Activated CD4-positive, alpha-beta T cell treated with anti-CD3 and anti-CD28 coated beads, Interleukin-2, Interleukin-4, amounts not matched to agents 100 ng/mL and 50 ng/mL, durations not matched to agents 16 hours and 8 hours (primary cell): ENCODE measurements around the gene SPRTN.
A peak's percentile ranks its signal among the peaks of the same experiment; 100 is the strongest.

Experiments
- DNase-seq: peaks from one replicate; pipeline ENCODE4 v3.0.0-alpha.2; 2020; ENCODE audit warnings: low spot score

Gene SPRTN, protein sequence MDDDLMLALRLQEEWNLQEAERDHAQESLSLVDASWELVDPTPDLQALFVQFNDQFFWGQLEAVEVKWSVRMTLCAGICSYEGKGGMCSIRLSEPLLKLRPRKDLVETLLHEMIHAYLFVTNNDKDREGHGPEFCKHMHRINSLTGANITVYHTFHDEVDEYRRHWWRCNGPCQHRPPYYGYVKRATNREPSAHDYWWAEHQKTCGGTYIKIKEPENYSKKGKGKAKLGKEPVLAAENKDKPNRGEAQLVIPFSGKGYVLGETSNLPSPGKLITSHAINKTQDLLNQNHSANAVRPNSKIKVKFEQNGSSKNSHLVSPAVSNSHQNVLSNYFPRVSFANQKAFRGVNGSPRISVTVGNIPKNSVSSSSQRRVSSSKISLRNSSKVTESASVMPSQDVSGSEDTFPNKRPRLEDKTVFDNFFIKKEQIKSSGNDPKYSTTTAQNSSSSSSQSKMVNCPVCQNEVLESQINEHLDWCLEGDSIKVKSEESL

DNA sequence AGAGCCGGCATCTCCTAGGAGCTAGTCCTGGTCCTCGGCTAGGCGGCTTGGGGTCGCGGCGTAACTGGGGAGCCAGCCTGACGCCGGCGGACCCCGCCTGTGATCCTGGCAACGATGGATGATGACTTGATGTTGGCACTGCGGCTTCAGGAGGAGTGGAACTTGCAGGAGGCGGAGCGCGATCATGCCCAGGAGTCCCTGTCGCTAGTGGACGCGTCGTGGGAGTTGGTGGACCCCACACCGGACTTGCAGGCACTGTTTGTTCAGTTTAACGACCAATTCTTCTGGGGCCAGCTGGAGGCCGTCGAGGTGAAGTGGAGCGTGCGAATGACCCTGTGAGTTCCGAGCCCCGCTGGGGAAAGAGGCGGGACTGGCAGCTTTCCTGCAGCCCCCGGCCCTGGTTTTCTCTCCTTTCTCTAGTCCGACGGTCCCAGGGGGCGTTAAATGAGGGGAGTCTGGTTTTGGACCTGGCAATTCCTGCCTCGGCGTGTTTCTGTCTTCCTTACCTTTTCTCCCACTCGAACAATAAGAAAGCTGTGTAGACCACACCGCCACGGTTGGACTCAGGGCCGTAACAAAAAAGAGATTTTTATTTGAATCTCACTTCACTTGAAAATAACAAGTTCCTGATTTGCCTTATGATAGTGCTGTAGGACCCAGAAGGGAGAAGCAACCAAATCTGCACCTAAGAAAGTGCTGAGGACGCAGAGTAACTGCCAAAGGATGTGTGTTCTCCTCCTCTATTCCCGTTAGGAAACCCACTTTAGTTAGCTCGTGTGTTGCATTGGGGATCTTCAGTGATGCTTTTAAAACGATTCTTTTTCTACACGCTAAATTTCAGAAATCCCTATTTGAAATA is at the start of gene SPRTN:
SPRTN (plus strand) TSS at position 24 of the 859 bp plus-strand sequence; CDS start at position 115, 91 bp downstream.
- DNase-seq: no peak

DNA sequence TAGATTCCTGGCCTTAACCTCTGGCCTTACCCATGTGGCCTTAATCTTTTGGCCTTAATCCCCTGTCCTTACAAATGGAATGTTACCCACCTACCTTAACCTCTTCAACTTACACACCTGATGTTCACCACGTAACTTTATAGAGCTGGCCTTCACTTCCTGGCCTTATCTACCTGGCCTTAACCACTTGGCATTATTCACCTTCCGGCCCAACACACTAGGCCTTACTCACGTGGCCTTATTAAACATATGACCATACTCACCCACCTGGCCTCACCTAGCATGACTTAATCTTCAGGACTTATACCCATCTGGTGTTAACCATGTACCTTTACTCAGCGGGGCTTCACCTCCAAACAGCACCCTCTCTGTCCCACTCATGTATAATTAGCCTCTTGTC is 42.2 kb upstream of the SPRTN start:
- no peak for DNase-seq

- no peak for DNase-seq
Measured at GRCh38 chr1:231301990-231302389, 36.1 kb upstream of the SPRTN start.

- no peak for DNase-seq
Measured at GRCh38 chr1:231310391-231310934, 27.6 kb upstream of the SPRTN start.

GRCh38 chr1:231311720-231312431 is 26.2 kb upstream of the SPRTN start:
- no peak for DNase-seq

DNA sequence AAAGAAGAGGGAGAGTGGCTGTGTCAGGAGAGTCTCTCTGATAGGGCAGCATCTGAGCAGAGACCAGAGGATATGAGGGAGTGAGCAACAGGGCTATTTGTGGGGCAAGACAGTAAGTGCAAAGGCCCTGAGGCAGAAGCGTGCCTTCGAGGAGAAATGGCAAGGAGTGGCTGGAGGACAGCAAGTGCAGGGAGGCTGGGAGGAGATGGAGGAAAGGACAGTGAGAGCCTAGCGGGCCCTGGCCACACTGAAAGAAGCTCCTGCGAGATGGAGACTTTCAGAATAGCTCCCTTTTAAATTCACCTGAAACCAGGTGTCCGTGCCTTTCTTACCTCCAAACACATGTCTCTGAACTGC is 25.7 kb upstream of the SPRTN start:
- no peak for DNase-seq

- no peak for DNase-seq
Measured at GRCh38 chr1:231313661-231314060, 24.4 kb upstream of the SPRTN start.

DNA sequence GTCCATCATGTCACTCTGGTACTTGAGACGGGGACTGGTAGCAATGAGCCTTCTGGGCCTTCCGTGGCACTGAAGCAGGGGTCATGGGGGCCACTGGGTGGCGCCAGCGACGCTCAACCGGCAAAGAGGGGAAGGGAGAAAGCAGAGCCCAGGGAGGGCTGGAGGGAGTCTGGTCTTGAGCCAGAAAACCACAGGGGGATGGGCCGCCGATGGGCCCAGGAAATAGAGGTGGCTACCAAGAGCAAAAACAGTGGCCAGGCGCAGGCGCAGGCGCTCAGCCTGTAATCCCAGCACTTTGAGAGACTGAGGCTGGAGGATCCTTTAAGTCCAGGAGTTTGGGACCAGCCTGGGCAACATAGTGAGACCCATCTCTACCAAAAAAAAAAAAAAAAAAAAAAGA is 22.2 kb upstream of the SPRTN start:
- peak; percentile 35 for DNase-seq

DNA sequence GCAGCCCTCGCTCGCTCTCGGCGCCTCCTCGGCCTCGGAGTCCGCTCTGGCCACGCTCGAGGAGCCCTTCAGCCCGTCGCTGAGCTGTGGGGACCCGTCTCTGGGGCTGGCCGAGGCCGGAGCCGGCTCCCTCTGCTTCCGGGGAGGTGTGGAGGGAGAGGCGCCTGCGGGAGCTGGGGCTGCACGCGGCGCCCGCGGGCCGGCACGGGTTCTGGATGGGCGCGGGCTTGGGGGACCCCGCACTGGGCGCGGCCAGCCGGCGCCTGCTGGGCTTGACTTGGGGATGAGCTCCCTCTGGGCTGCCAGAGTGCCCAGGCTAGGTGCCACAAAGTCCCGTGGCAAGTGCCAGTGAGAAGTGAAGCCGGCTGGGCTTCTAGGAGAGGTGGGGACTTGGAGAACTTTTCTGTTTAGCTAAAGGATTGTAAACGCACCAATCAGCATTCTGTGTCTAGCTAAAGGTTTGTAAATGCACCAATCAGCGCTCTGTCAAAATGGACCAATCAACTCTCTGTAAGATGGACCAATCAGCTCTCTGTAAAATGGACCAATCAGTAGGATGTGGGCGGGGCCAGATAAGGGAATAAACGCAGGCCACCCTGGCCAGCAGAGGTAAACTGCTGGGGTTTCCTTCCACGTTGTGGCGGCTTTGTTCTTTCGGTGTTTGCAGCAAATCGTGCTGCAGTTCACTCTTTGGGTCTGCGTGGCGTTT is 20.6 kb upstream of the SPRTN start:
- no peak for DNase-seq

GRCh38 chr1:231318015-231318355 is 20.1 kb upstream of the SPRTN start:
- no peak for DNase-seq

DNA sequence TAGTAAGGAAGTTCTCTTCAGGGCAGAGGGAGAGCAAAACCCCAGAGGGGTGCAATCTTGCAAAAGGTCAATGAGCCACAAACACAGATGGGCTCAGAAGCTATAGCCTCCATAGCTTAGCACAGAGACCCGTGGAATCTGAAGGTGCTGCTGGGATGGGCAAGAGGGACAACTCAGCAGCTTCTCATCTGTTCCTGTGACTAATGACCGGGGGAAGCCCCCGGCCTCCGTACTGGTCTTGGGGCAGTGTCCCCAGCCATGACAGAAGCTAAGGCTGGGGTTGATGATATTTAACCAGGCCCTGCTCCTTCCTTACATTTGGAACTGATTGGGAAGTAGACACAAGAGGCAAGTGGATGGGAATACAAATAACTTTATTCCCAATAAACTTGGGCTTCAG is 19.5 kb upstream of the SPRTN start:
- DNase-seq: no peak

DNA sequence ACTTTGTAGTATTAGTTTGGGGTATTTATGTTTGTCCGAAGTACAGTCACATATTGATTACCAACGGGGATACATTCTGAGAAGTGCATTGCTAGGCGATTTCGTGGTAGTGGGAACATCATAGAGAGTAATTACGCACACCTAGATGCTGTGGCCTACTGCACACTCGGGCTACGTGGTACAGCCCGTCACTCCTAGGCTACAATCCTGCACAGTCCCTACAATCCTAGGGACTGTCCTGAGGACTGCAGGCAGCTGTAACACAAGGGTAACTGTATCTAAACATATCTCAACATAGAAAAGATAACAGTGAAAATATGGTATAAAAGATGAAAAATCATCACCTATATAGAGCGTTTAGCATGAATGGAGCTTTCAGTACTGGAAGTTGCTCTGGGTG is 19.0 kb upstream of the SPRTN start:
- DNase-seq: no peak

DNA sequence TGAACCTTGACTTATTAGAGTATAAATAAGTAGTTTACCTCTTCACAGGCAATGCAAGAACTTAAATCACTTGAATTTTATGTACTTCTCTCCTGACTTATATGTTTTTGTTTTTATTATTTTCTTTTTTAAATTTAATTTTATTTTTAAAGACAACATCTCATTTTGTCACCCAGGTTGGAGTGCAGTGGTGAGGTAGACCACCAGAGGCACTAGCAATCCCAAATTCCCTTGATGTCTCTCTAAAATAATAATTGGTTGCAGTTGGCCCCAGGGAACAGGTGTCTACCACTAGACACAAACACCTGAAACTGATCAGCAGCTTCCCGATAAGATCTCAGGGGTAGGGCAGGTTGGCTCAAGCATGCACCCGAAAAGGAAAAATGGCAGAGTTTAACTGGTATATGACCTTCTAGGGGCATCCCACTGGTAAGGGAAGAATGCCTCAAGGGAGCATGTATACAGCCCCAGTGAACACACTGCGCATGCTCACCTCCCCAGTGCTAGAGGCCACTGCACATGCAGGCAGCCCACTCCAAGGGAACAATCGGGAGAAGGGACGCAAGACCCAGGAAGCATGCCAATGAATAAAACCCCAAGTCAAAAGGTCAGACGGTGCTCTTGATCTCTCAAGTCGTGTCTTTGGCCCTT is 15.1 kb upstream of the SPRTN start:
- DNase-seq: no peak

GRCh38 chr1:231324660-231325059 is 13.4 kb upstream of the SPRTN start:
- DNase-seq: no peak

DNA sequence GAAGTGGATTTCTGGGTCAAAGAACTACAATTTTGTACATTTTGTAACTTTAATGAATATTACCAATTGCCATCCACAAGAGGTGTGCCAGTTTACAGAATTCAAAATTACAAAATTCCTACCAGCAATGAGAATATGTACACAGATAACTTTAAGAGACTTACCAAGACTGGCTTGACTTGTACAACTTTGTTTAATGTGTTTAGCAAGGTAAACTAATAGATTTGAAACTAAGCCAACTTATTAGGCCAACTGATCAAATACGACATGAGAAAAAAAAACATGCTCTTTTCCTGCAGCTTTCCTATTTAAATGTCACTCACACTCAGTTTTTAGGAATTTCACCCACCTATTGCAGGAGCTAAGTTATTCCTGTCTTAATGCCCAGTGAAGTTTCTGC is 11.8 kb upstream of the SPRTN start:
- DNase-seq: no peak

DNA sequence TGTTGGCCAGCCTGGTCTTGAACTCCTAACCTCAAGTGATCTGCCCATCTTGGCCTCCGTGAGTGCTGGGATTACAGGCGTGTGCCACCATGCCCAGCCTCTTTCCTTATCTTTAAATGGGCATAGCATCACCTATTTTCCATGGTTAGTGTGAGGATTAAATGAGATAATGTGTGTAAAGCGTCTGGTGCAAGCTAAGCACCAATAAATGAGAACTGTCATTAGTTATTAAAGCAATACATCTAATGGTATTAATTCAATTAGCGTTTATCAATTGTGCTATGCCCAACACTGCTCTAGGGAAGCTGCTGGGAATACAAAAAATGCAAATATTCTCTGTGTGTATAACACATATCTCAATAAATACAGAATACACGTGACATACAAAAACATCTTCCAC is 10.5 kb upstream of the SPRTN start:
- DNase-seq: no peak

DNA sequence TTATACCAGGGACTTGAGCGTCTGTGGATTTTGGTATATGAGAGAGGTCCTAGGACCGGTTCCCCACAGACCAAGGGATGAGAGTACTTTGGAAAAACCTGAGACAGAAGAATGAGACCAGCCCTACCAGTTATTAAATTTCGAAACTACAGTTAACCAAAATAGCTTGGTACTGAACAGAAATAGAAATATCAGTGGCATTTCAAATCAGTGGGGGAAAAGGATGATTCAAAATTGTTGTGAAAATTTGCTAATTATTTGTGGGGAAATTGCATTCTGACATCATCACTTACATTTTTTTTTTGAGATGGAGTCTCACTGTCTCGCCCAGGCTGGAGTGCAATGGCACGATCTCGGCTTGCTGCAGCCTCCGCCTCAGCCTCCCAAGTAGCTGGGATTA is 8.6 kb upstream of the SPRTN start:
- no peak for DNase-seq

DNA sequence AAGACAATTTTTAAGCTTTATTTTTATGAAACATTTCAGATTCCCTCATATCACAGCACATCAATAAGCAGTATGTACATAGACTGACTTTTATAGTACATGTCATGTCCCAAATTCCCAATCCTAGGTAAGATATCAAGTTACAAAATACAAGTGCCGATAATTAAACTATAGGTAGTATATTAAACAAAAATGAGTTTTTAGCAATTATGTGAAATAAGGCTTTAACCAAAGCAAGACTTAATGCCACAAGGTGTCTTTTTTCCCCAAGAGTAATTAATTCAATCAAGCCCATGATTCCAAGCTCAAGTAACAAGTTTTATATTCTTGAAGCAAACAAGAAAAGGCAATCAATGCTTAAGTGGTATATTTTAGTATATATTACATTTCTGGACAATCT is 5.3 kb upstream of the SPRTN start:
- DNase-seq: no peak

GRCh38 chr1:231334079-231334666 is 3.9 kb upstream of the SPRTN start:
- peak; percentile 18 for DNase-seq

GRCh38 chr1:231334952-231335351 is 3.1 kb upstream of the SPRTN start:
- DNase-seq: no peak
